IMR-90 (cell line): ENCODE data around the gene ZNF277.

ENCODE experiments used
- CEBPB ChIP-seq: IDR thresholded peaks from 2 replicates; pipeline ENCODE4 v1.6.1; 2012; ENCODE audit warnings: low read depth, low read length, improper control_type of control experiment
- CTCF ChIP-seq: conservative IDR thresholded peaks from 2 replicates; pipeline ENCODE4 v1.5.1; 2012; ENCODE audit warnings: mild to moderate bottlenecking, low read depth, low read length, improper control_type of control experiment
- MAFK ChIP-seq: IDR thresholded peaks from 2 replicates; pipeline ENCODE4 v1.6.1; 2012; ENCODE audit warnings: low read depth, low read length, improper control_type of control experiment
- MAZ ChIP-seq: IDR thresholded peaks from 2 replicates; pipeline ENCODE4 v1.6.1; 2012; ENCODE audit warnings: low read depth, mild to moderate bottlenecking, low read length, improper control_type of control experiment, moderate library complexity, borderline replicate concordance
- MXI1 ChIP-seq: IDR thresholded peaks from 2 replicates; pipeline ENCODE4 v1.6.1; 2012; ENCODE audit warnings: low read depth, mild to moderate bottlenecking, low read length, moderate library complexity, borderline replicate concordance
- POLR2A ChIP-seq: IDR thresholded peaks from 2 replicates; pipeline ENCODE4 v1.6.1; 2012; ENCODE audit warnings: mild to moderate bottlenecking, low read depth, low read length
- RFX5 ChIP-seq: IDR thresholded peaks from 2 replicates; pipeline ENCODE4 v1.8.0; 2012; ENCODE audit warnings: low read depth, mild to moderate bottlenecking, low read length, moderate library complexity

- TF ChIP-seq RFX5: no peak
- no peak for TF ChIP-seq CTCF
- no peak for TF ChIP-seq MXI1
- TF ChIP-seq POLR2A: no peak
- peak; percentile 35; the same call in 1 of the 2 replicates for TF ChIP-seq MAFK
- no peak for TF ChIP-seq MAZ
- no peak for TF ChIP-seq CEBPB
These were observed 32.5 kb downstream of the ZNF277 start for GRCh38 chr7:112238852-112239610.
